IPS-20b (cell line): ENCODE data around the gene LRP1.

Source experiments
- H3K27ac ChIP-seq: one replicate; pipeline ENCODE4 v1.5.1; 2013; ENCODE audit warnings: low read length
- H3K27me3 ChIP-seq: 2 replicates; pipeline ENCODE4 v1.6.1; 2013; ENCODE audit warnings: mild to moderate bottlenecking, low read length, inconsistent platforms; ENCODE audit not compliant: insufficient read depth
- H3K36me3 ChIP-seq: 2 replicates; pipeline ENCODE4 v1.6.1; 2013; ENCODE audit warnings: low read depth, mild to moderate bottlenecking, inconsistent platforms, low read length, moderate library complexity; ENCODE audit not compliant: insufficient read depth
- H3K4me1 ChIP-seq: 2 replicates; pipeline ENCODE4 v1.6.1; 2013; ENCODE audit warnings: mild to moderate bottlenecking, control low read depth, inconsistent platforms, low read length, moderate library complexity; ENCODE audit not compliant: insufficient read depth
- H3K4me3 ChIP-seq: 2 replicates; pipeline ENCODE4 v1.5.1; 2013; ENCODE audit warnings: mild to moderate bottlenecking, low read length, inconsistent platforms
- H3K9ac ChIP-seq: 2 replicates; pipeline ENCODE4 v1.6.1; 2013; ENCODE audit warnings: low read depth, mild to moderate bottlenecking, inconsistent platforms, low read length, moderate library complexity
- H3K9me3 ChIP-seq: 2 replicates; pipeline ENCODE4 v1.6.1; 2013; ENCODE audit warnings: mild to moderate bottlenecking, low read depth, low read length, inconsistent platforms; ENCODE audit not compliant: insufficient read depth

The LRP1 gene

DNA sequence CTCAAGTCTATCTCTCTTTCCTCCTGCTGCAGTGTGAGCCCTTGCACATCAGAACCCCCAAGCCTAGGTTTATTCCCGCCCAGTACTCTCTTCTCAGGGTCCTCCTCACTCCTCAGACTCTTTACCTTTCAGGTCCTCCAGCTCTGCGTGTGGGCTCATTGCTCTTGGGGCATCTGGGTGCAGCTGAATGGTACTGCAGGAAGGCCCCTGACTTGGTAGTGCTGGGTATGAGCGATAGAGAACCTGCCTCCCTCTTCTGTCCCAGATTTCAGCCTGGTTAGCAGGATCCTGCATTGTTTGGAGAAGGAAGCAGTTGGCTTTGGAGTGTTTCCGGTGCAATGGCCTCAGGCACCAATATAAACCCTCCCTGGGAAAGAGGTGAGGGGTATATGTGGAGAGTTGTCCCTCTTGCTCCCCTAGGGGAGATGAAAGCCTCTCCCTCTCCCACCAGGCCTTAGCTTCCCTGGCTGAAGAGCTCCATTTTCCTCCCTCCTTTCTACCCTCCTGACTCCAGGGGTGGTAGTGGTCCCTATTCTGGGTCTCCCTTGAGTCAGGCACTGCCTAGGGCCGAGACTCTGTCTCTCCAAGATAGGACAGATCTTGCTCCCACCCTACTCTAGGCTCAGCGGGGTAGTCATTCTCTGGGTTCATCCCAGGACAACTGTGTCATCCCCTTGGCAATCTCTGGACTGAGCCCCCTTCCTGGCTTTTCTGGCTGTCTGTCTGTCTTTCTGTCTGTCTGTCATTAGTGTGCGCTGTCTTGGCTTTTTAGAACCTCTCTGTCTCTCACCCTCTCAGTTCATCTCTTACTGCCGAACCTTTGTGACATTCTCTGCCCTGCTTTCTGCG is 3.8 kb downstream of the LRP1 start:
- Histone ChIP-seq H3K4me1 (peaks cover 63% of the 10 kb centered on the region), H3K9me3 (no peaks in the 10 kb centered on the region), H3K27me3 (no peaks in the 10 kb centered on the region), H3K36me3 (peaks cover 5% of the 10 kb centered on the region; the same call in 1 of the 2 replicates), H3K4me3 (peak overlapping the region; percentile 38), H3K27ac (no peak overlapping the region), H3K9ac (peak overlapping the region; percentile 59; the same call in 1 of the 2 replicates)

DNA sequence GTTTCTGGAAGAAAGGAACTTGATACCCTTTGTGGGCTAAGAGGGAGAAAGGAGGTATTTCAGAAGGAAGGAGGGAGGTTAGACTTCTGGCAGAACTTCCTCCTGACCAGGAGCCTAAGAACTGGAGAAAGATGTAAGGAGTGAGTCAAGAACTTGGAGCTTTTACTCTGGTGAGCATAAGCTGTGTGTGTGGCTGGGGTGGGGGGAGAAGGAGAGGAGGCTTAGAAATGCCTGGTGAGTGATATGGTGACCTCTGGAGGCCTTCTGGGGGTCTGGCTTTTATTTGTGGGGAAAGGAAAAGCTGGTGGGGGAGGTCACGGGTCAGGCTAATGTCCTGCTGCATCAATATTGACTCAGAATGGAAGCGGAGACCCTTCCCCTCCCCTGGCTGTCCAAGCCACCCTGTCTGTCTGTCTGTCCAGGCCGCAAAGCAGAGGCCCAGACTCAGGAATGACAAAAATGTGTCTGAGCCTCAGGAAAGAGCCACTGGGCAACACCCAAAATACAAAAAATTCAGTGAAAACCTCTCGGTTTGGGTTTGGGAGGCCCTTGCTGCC is 4.8 kb downstream of the LRP1 start:
- H3K4me3 ChIP-seq: peak overlapping the region; percentile 44; the same call in 1 of the 2 replicates
- no peaks in the 10 kb centered on the region for H3K9me3 ChIP-seq
- H3K27me3 ChIP-seq: no peaks in the 10 kb centered on the region
- no peak overlapping the region for H3K27ac ChIP-seq
- H3K9ac ChIP-seq: peak overlapping the region; percentile 59; the same call in 1 of the 2 replicates
- H3K36me3 ChIP-seq: peaks cover 9% of the 10 kb centered on the region
- H3K4me1 ChIP-seq: peaks cover 63% of the 10 kb centered on the region

DNA sequence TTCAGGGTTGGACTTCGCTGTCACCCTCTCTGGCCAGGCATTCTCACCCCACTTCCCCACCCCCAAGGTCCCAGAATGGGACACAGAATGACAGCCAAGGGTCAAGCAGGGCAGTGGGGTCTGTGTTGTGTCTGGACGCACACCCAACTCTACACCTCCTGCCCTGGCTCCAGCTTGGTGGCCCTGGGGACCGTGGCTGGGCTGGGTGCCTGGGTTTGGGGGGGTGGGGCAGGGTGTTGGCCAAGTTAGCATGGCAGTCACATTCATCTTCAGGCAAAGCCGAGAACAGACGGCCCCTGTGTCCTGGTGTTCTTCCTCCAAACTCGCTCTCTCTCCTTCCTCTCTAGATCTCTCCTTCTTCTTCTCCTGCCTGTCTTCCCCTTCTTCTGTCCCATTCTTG is 5.6 kb downstream of the LRP1 start:
- no peak overlapping the region for H3K4me3 ChIP-seq
- H3K36me3 ChIP-seq: peaks cover 17% of the 10 kb centered on the region
- no peaks in the 10 kb centered on the region for H3K27me3 ChIP-seq
- no peak overlapping the region for H3K27ac ChIP-seq
- H3K4me1 ChIP-seq: peaks cover 63% of the 10 kb centered on the region
- no peaks in the 10 kb centered on the region for H3K9me3 ChIP-seq
- H3K9ac ChIP-seq: no peak overlapping the region

DNA sequence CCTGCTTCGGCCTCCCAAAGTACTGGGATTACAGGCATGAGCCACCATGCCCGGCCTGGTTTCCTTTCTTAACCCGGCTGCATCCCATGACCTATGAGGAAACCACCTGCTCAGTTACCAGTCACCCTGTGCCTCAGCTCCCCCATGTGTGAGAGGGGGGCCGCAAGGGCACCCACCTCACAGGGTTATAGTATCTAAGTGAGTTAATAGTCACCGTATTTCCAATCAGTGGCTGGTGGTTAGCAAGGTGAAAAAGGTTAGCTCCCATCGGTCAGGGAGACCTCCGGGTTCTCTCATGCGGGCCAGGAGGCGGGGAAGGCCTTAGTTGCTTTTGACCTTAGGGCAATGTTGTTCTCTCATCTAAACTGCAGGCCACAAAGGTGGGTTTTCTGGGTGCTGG is 6.7 kb downstream of the LRP1 start:
- H3K9ac ChIP-seq: peak overlapping the region; percentile 78; the same call in 1 of the 2 replicates
- peaks cover 27% of the 10 kb centered on the region for H3K36me3 ChIP-seq
- H3K27me3 ChIP-seq: no peaks in the 10 kb centered on the region
- H3K27ac ChIP-seq: peak overlapping the region; percentile 79
- peak overlapping the region; percentile 57; the same call in 1 of the 2 replicates for H3K4me3 ChIP-seq
- peaks cover 58% of the 10 kb centered on the region for H3K4me1 ChIP-seq
- no peaks in the 10 kb centered on the region for H3K9me3 ChIP-seq

DNA sequence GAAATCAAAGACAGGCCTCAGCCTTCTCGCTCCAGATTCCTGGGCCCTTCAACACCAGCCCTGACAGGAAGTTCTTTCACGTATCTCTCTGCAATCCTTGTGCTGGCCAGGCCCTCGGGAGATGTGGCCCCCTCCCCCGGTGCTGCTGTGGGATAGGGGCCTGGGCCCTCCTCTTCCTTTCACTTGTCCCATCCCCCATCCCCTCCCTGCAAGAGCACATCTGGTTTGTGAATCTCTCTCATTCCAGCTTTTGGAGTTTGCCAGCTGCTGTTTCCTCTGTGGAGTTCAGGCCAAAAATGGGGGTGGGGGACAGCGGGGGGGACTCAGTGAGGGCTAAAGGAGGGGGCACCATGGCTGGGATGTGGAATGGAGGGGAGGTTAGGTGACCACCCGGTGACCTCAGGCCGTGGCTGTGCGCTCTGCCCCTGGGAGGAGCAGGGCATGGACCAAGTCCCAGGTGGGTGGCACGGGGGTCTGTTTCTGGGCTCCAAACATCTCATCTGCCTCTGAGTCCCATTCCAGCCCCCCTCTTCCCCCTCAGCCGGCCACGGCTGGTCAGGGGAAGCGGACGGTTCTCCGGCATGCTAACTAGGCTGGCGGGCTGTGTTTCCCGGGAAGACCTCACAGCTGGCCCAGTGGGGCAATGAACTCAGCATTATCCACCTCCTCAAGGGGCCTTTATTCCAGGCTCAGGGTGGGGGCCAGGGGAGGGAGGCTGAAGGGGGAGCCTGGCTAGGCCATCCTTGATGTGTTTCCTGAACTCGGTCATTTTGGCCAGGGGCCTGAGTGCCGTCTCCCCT is 7.4 kb downstream of the LRP1 start:
- H3K9me3 ChIP-seq: no peaks in the 10 kb centered on the region
- H3K27ac ChIP-seq: peak overlapping the region; percentile 79
- peak overlapping the region; percentile 78; the same call in 1 of the 2 replicates for H3K9ac ChIP-seq
- peak overlapping the region; percentile 57; the same call in 1 of the 2 replicates for H3K4me3 ChIP-seq
- no peaks in the 10 kb centered on the region for H3K27me3 ChIP-seq
- peaks cover 51% of the 10 kb centered on the region for H3K4me1 ChIP-seq
- peaks cover 35% of the 10 kb centered on the region for H3K36me3 ChIP-seq

DNA sequence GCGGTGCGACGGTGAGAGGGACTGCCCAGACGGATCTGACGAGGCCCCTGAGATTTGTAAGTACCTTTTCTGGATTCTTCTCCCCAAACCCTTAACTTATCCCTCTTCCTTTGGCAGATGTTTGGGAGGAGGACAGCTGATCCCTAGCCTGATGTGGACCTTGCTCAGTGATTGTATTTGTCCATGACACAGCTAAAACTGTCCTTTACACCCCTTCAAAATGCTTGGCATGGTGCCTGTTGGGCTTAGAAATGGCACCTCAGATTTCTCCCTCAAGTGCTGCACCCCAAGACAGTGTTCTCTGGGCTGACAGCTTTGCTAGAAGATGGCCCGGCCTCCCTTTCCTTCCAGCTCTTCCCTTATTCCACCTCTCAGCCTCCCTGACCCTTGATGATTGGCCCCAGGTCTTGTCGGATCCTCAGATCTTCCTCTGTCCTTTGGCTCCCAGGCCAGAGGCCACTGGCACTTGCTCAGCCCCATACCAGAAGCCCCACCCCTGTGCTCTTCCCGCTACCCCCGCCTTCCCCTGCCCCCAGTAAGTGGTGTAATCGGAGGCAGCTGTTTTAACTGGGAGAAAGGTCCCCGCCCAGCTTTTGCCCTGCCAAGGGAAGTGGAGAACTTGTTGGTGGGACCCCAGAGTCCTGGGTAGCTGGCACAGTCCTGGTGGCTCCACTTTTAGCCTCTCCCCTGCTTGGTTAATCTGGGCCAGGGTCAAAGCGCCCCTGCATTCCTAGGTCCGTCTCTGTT is 10.4 kb downstream of the LRP1 start:
- Histone ChIP-seq H3K9me3 (no peaks in the 10 kb centered on the region), H3K36me3 (peaks cover 59% of the 10 kb centered on the region), H3K27me3 (no peaks in the 10 kb centered on the region), H3K4me3 (no peak overlapping the region), H3K27ac (no peak overlapping the region), H3K4me1 (peaks cover 23% of the 10 kb centered on the region), H3K9ac (no peak overlapping the region)

DNA sequence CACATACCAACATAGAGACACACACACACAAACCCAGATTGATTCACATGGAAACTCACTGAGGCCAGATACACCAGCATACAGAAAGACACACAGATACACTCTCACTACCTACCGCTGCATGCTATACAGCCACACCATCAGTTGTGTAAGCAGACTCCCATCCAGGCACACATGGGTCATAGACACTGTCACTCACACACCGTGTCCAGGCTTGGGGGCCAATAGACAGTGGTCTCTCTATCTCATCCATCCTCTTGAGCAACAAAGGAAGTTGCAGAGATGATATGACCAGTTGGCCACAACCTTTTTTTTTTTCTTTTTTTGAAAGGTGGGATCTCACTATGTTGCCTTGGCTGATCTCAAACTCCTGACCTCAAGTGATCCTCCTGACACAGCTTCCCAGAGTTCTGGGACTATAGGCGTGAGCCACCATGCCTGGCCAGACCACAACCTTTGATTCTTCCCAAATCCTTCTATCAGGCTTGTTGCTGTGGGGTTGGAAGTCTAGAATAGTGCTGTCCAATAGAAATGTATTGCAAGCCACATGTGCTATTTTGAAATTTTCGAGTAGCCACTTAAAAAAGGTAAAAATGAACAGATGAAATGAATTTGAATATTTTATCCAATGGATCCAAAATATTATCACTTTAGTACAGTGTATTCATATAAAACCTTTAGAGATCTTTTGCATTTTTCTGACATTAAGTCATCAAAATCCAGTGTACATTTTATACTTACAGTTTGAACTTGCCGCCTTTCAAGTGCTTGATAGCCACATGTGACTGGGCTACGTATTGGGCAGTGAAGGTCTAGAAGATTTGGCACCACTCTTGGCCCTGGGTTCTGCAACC is 11.7 kb downstream of the LRP1 start:
- Histone ChIP-seq H3K4me1 (peaks cover 14% of the 10 kb centered on the region), H3K27me3 (no peaks in the 10 kb centered on the region), H3K9me3 (no peaks in the 10 kb centered on the region), H3K36me3 (peaks cover 73% of the 10 kb centered on the region), H3K4me3 (no peak overlapping the region), H3K27ac (no peak overlapping the region), H3K9ac (no peak overlapping the region)

DNA sequence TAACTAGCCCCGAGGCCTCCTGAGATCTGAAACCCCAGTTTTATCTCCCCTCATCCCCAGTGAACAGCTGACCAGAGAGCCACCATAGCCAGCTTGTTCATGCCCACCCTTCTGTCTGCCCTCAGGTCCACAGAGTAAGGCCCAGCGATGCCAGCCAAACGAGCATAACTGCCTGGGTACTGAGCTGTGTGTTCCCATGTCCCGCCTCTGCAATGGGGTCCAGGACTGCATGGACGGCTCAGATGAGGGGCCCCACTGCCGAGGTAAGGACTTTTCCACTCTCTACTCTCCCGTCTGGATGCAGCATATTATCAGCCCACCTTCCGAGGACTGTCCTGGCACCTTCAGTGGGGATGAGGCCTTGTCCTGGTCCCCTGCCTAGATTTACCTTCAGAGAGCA is 13.0 kb downstream of the LRP1 start:
- H3K4me3 ChIP-seq: no peak overlapping the region
- H3K27ac ChIP-seq: no peak overlapping the region
- peaks cover 5% of the 10 kb centered on the region; the same call in 1 of the 2 replicates for H3K4me1 ChIP-seq
- H3K9ac ChIP-seq: no peak overlapping the region
- H3K36me3 ChIP-seq: peaks cover 85% of the 10 kb centered on the region
- no peaks in the 10 kb centered on the region for H3K9me3 ChIP-seq
- no peaks in the 10 kb centered on the region for H3K27me3 ChIP-seq

DNA sequence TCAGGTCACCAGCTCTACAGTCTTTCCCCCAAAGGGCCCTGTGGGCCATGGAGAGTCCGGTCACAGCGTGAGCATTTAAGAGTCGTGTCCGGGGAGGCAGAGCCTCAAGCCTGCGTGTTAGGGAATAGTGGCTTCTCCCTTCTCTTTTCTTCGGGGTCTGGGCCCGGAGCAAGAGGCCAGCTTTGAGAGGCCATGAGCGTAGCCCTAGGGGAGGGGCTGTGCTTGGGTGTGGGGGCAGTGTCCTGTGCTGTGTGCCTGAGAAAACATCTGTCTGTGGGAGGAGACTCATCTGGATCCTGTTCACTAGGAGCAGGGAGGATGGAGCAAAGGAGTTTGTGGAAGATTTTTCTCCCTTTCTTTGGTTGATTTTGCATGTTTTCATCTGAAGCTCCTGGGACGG is 13.8 kb downstream of the LRP1 start:
- Histone ChIP-seq H3K27me3 (no peaks in the 10 kb centered on the region), H3K9me3 (no peaks in the 10 kb centered on the region), H3K4me3 (no peak overlapping the region), H3K36me3 (peaks cover 94% of the 10 kb centered on the region), H3K27ac (no peak overlapping the region), H3K4me1 (no peaks in the 10 kb centered on the region), H3K9ac (no peak overlapping the region)

DNA sequence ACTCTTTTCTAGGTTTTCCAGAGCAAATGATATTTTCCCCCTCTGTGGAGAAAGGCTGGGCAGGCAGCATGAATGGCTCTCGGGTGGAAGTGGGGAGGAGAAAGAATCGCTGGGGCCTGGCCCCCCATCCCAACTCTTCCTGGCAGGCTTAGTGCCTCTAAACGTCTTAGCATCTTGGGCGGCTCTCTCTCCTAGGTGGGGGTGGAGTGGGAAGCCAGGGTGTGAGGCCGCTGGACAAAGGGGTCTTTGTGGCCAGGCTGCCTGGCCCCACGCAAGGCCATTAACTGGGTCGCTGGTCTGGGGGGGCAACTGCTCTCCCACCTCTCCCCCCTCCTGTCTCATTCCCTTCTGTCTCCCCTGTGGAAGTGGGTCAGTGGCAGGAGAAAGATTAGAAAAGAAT is 14.4 kb downstream of the LRP1 start:
- Histone ChIP-seq H3K27me3 (no peaks in the 10 kb centered on the region), H3K4me1 (peaks cover 3% of the 10 kb centered on the region; the same call in 1 of the 2 replicates), H3K9ac (no peak overlapping the region), H3K9me3 (no peaks in the 10 kb centered on the region), H3K4me3 (no peak overlapping the region), H3K36me3 (peaks cover 100% of the 10 kb centered on the region), H3K27ac (no peak overlapping the region)
